ENCODE data around the gene MYOCOS. TPM values are rescaled to one million over a fixed set of nuclear protein-coding genes. Genes with fewer than 3 reads are reported as not detected.

MYOCOS gene
- total and polyA plus RNA-seq, 2 of the 4 experiments (the other 2 are of a cell fraction): not detected

GRCh38 chr1:171670739-171671138 is 48.7 kb downstream of the MYOCOS start:
- Histone ChIP-seq H2AK9ac (replicated peaks; ENCODE audit: low read depth, low read length, poor library complexity) (no peak overlapping the region), H3K36me3 (ENCODE audit: control insufficient read depth, insufficient read depth, low read length) (no peaks in the 10 kb centered on the region), H3K56ac (ENCODE audit: extremely low read depth, insufficient read depth, low read length) (no peak overlapping the region), H3K14ac (replicated peaks; ENCODE audit: low read depth, low read length) (no peak overlapping the region), H3K9me1 (ENCODE audit: insufficient read depth, low read length) (no peaks in the 10 kb centered on the region), H2AK5ac (ENCODE audit: low read depth, low read length) (no peak overlapping the region), H3K4me1 (ENCODE audit: control insufficient read depth, insufficient read depth, low read length) (no peaks in the 10 kb centered on the region), H3K79me1 (ENCODE audit: low read depth in 1 of 2, low read length in 2 of 2) (no peaks in the 10 kb centered on the region), H3K23ac (ENCODE audit: low read depth, low read length) (no peak overlapping the region), H3K27ac (ENCODE audit: insufficient read depth, low read length) (no peak overlapping the region), H2BK15ac (ENCODE audit: low read depth, low read length) (no peak overlapping the region), H4K5ac (ENCODE audit: low read depth, low read length) (no peak overlapping the region), H4K20me1 (ENCODE audit: insufficient read depth, low read length) (no peaks in the 10 kb centered on the region), H3K9ac (ENCODE audit: low read depth, low read length) (no peak overlapping the region), H4K91ac (ENCODE audit: insufficient read depth, low read depth, low read length) (no peak overlapping the region), H2BK20ac (ENCODE audit: low read depth, low read length) (no peak overlapping the region), H2BK5ac (ENCODE audit: low read depth, low read length, poor library complexity, severe bottlenecking) (no peak overlapping the region), H2BK120ac (ENCODE audit: low read depth, low read length) (no peak overlapping the region), H3K4me3 (ENCODE audit: insufficient read depth, low read depth, low read length) (no peak overlapping the region), H3K4ac (ENCODE audit: low read depth, low read length) (no peak overlapping the region), H3K9me3 (ENCODE audit: control insufficient read depth, insufficient read depth, low read length) (no peaks in the 10 kb centered on the region), H3K4me2 (ENCODE audit: low read depth, low read length) (no peak overlapping the region), H3K18ac (ENCODE audit: low read depth, low read length) (no peak overlapping the region), H2AFZ (replicated peaks; ENCODE audit: low read length, poor library complexity) (no peak overlapping the region), H4K8ac (ENCODE audit: low read depth in 2 of 2, low read length in 2 of 2) (no peak overlapping the region), H3K27me3 (ENCODE audit: control insufficient read depth, insufficient read depth, low read length) (peaks cover 1% of the 10 kb centered on the region)
- in situ Hi-C loops (cut with MboI; ENCODE audit: low sequenced_read_pairs): no loop called here
- POLR2A ChIA-PET (ENCODE audit: unreplicated experiment): no interaction called here
- no peak for ATAC-seq (ENCODE audit: low read depth)
- intact Hi-C loops (cut with micrococcal nuclease): no loop called here
- no TSS peak for BruUV-seq (replicated peaks)
- CTCF ChIA-PET: no interaction called here
- no peak for DNase-seq
- TF ChIP-seq SMC3 (IDR thresholded peaks at IDR 0.05; ENCODE audit: low read depth, low read length) (no peak), MAFK (IDR thresholded peaks at IDR 0.05; ENCODE audit: low read depth, low read length) (no peak), ELK1 (IDR thresholded peaks at IDR 0.05; ENCODE audit: borderline replicate concordance, low read depth, low read length) (no peak), MXI1 (IDR thresholded peaks at IDR 0.05; ENCODE audit: borderline replicate concordance, low read depth, low read length) (no peak), USF2 (IDR thresholded peaks at IDR 0.05; ENCODE audit: low read depth, low read length) (no peak), MAZ (IDR thresholded peaks at IDR 0.05; ENCODE audit: borderline replicate concordance, low read depth, low read length) (no peak)
- dilution Hi-C loops (cut with HindIII; ENCODE audit: low sequenced_read_pairs, unreplicated experiment): no loop called here
- 94% methylated on average over 19 of the region's 28 CpGs; no CpG with 5 or more reads in 1 of the 2 experiments for WGBS, 2 experiments (ENCODE audit: extremely low coverage in 2 of 2, insufficient read length in 1 of 2)

Measured in IMR-90 (cell line).